KBM-7 (cell line): ENCODE results near the gene CAMSAP1.
"Not testable (repeated sequence)": the region's sequence is repeated elsewhere in the genome, so short reads cannot be mapped to it uniquely, and the experiment has no call there.

Experiments
- DNase-seq: peaks from one replicate; pipeline ENCODE4 v3.0.0-alpha.2; 2015
- in situ Hi-C: fragments of 300-500 bp; cut with MboI; formaldehyde crosslinking; loops from 2 replicates; pipeline ENCODE4 v1.14.3; 2020; ENCODE audit warnings: low sequenced_read_pairs, low pct_unique_long_range_greater_than_20kb, mixed read lengths

The CAMSAP1 gene

GRCh38 chr9:135907431-135908092 is at the start of gene CAMSAP1:
Gene CAMSAP1 (minus strand): TSS chr9:135907546. CDS start chr9:135907159, 387 bp downstream.
- in situ Hi-C loops = no loop called here
- peak; percentile 77 for DNase-seq

- in situ Hi-C loops = no loop called here
- DNase-seq = no peak
Measured at GRCh38 chr9:135956802-135957174, 49.4 kb upstream of the CAMSAP1 start.

- in situ Hi-C loops = no loop called here
- no peak for DNase-seq
Measured at GRCh38 chr9:135955934-135956801, 48.8 kb upstream of the CAMSAP1 start.

GRCh38 chr9:135952664-135953206 is 45.4 kb upstream of the CAMSAP1 start:
- in situ Hi-C loops = no loop called here
- DNase-seq = no peak

GRCh38 chr9:135951889-135952663 is 44.7 kb upstream of the CAMSAP1 start:
- in situ Hi-C loops = no loop called here

GRCh38 chr9:135951310-135951709 is 44.0 kb upstream of the CAMSAP1 start:
- in situ Hi-C loops, DNase-seq: not testable (repeated sequence)

More at GRCh38 chr9:135951889-135952663, 44.7 kb upstream of the CAMSAP1 start:
- peak; percentile 74 for DNase-seq

GRCh38 chr9:135950841-135951240 is 43.5 kb upstream of the CAMSAP1 start:
- DNase-seq, in situ Hi-C loops: not testable (repeated sequence)

- DNase-seq = no peak
- in situ Hi-C loops = no loop called here
Measured at GRCh38 chr9:135950135-135950682, 42.9 kb upstream of the CAMSAP1 start.

GRCh38 chr9:135949501-135950134 is 42.3 kb upstream of the CAMSAP1 start:
- no peak for DNase-seq
- in situ Hi-C loops = no loop called here

- no peak for DNase-seq
- in situ Hi-C loops = no loop called here
Measured at GRCh38 chr9:135948968-135949367, 41.6 kb upstream of the CAMSAP1 start.

GRCh38 chr9:135948446-135948845 is 41.1 kb upstream of the CAMSAP1 start:
- DNase-seq = no peak
- in situ Hi-C loops = no loop called here

GRCh38 chr9:135947582-135947981 is 40.2 kb upstream of the CAMSAP1 start:
- DNase-seq = no peak
- in situ Hi-C loops = no loop called here

GRCh38 chr9:135947105-135947504 is 39.8 kb upstream of the CAMSAP1 start:
- in situ Hi-C loops, DNase-seq: not testable (repeated sequence)

- DNase-seq = no peak
- in situ Hi-C loops = no loop called here
Measured at GRCh38 chr9:135946392-135946994, 39.1 kb upstream of the CAMSAP1 start.

GRCh38 chr9:135945969-135946368 is 38.6 kb upstream of the CAMSAP1 start:
- in situ Hi-C loops = no loop called here
- DNase-seq = no peak

GRCh38 chr9:135944444-135945252 is 37.3 kb upstream of the CAMSAP1 start:
- DNase-seq = no peak
- in situ Hi-C loops = no loop called here

GRCh38 chr9:135943604-135944003 is 36.3 kb upstream of the CAMSAP1 start:
- DNase-seq, in situ Hi-C loops: not testable (repeated sequence)
